Thyroid gland (tissue), 4 donors: Measurements from ENCODE around the gene CDAN1. TPM values are rescaled to one million over a fixed set of nuclear protein-coding genes. Genes with fewer than 3 reads are reported as not detected.

Source experiments
- DNase-seq, 2 donors: peaks; one replicate each; pipeline ENCODE4 v3.0.0-alpha.2; 2019
- H3K27ac ChIP-seq, 3 donors: fragments of 200-600 bp; sonication (generic); 1 replicate in 2 of 3; 2 replicates in 1 of 3; pipeline ENCODE4 v1.5.1; 2016 to 2019; ENCODE audit warnings: mild to moderate bottlenecking in 1 of 3, moderate library complexity in 1 of 3
- H3K27me3 ChIP-seq: fragments of 200-600 bp; sonication (generic); one replicate; pipeline ENCODE4 v1.5.1; 2019
- H3K36me3 ChIP-seq, 2 donors: fragments of 200-600 bp; sonication (generic); one replicate each; pipeline ENCODE4 v1.5.1; 2016 to 2019
- H3K4me1 ChIP-seq, 2 donors: fragments of 200-600 bp; sonication (generic); one replicate each; pipeline ENCODE4 v1.5.1; 2017 to 2019
- H3K4me3 ChIP-seq, 3 donors: fragments of 200-600 bp; sonication (generic); replicated peaks in 1 of 3; 1 replicate in 2 of 3; 2 replicates in 1 of 3; pipeline ENCODE4 v1.5.1; 2016; ENCODE audit warnings: mild to moderate bottlenecking in 1 of 3
- H3K9me3 ChIP-seq: fragments of 200-600 bp; sonication (generic); one replicate; pipeline ENCODE4 v1.5.1; 2017
- POLR2A ChIP-seq, 2 donors: fragments of 450-650 bp; IDR thresholded peaks; one replicate each; pipeline ENCODE4 v1.6.1; 2017; ENCODE audit warnings: antibody characterized with exemption in 2 of 2, mild to moderate bottlenecking in 2 of 2, moderate library complexity in 1 of 2
- WGBS, 2 donors: methylation state at CpG; one replicate each; pipeline ENCODE4 v1.1.5; 2017; 5-methylcytosine and 5-hydroxymethylcytosine counted together
- intact Hi-C: fragments of 100-400 bp; cut with DNase I; formaldehyde crosslinking; loops from one replicate; pipeline ENCODE4 v1.15.1; 2023
- total RNA-seq, 4 donors: library from RNA; depleted of rRNA; stranded (reverse); fragments of >200 nt; gene quantifications; one replicate each; pipeline ENCODE4 v1.2.3, GENCODE V29; 2016
- TF ChIP-seq, protein P1 (sequence below), 6 experiments: fragments of 200-600 bp in 3 of 6; fragments of 450-650 bp in 3 of 6; sonication (generic) in 3 of 6; IDR thresholded peaks; one replicate each; pipeline ENCODE4 v1.5.1; 2016 to 2019; ENCODE audit warnings: antibody characterized with exemption in 6 of 6, mild to moderate bottlenecking in 2 of 6, inconsistent platforms in 1 of 6, moderate library complexity in 1 of 6

The CDAN1 gene
- total RNA-seq, 4 donors from 2014 or later, result 9.4 to 15.9 (median 12.6) TPM

- peaks cover 11 to 15% of the 10 kb centered on the region in 2 donors for H3K4me1 ChIP-seq
- no peak for DNase-seq
- TF ChIP-seq POLR2A (IDR thresholded peaks at IDR 0.05), result no peak
- TF ChIP-seq, protein P1, sequence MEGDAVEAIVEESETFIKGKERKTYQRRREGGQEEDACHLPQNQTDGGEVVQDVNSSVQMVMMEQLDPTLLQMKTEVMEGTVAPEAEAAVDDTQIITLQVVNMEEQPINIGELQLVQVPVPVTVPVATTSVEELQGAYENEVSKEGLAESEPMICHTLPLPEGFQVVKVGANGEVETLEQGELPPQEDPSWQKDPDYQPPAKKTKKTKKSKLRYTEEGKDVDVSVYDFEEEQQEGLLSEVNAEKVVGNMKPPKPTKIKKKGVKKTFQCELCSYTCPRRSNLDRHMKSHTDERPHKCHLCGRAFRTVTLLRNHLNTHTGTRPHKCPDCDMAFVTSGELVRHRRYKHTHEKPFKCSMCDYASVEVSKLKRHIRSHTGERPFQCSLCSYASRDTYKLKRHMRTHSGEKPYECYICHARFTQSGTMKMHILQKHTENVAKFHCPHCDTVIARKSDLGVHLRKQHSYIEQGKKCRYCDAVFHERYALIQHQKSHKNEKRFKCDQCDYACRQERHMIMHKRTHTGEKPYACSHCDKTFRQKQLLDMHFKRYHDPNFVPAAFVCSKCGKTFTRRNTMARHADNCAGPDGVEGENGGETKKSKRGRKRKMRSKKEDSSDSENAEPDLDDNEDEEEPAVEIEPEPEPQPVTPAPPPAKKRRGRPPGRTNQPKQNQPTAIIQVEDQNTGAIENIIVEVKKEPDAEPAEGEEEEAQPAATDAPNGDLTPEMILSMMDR (IDR thresholded peaks at IDR 0.05), result no peak
- no peaks in the 10 kb centered on the region for H3K9me3 ChIP-seq
- no peak overlapping the region for H3K27ac ChIP-seq
- intact Hi-C loops, result loop anchor here (10.0 kb wide), 1 partner anchor 192 kb away; the partner anchor contains the start of gene TTBK2
- H3K4me3 ChIP-seq, result no peak overlapping the region
- H3K36me3 ChIP-seq, result peaks cover 27 to 43% of the 10 kb centered on the region in 2 donors
- WGBS, 2 donors, result 94% methylated on average over 11 of the region's 11 CpGs
- H3K27me3 ChIP-seq, result no peaks in the 10 kb centered on the region
Observed at GRCh38 chr15:42733027-42733426, 3.9 kb downstream of the CDAN1 start.

GRCh38 chr15:42732095-42732827 lies 4.7 kb downstream of the CDAN1 start:
- intact Hi-C loops, result loop anchor here (10.0 kb wide), 1 partner anchor 193 kb away; the partner anchor contains the start of gene TTBK2
- peaks cover 28 to 43% of the 10 kb centered on the region in 2 donors for H3K36me3 ChIP-seq

DNA sequence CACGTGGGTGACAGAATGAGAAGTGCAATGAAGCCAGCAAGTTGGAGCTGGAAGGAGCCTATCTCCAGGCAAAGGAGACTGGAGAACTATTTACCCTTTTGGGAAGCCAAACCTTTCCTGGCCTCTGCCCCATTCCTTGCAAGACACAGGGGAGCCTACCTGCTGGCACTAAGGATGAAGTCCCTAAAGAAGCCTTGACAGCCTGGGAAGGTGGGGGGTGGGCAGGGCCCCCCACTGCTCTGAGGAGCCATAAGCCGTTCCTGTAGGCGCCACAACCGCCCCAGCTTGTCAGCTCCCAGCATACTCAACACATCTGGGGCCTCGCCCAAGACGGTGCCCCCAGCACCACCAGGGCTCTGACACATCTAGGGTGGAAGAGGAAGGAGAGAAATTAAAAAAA lies 5.5 kb downstream of the CDAN1 start:
- no peak overlapping the region for H3K4me3 ChIP-seq
- TF ChIP-seq, protein P1 (IDR thresholded peaks at IDR 0.05), result no peak
- TF ChIP-seq POLR2A (IDR thresholded peaks at IDR 0.05), result no peak
- WGBS, 2 donors, result 83 to 88% methylated on average over 6 of the region's 6 CpGs
- no peaks in the 10 kb centered on the region for H3K9me3 ChIP-seq
- H3K4me1 ChIP-seq, result peaks cover 5 to 7% of the 10 kb centered on the region in 2 donors
- H3K36me3 ChIP-seq, result peaks cover 34 to 43% of the 10 kb centered on the region in 2 donors
- DNase-seq, result no peak
- H3K27me3 ChIP-seq, result no peaks in the 10 kb centered on the region
- intact Hi-C loops, result loop anchor here (10.0 kb wide), 1 partner anchor 193 kb away; the partner anchor contains the start of gene TTBK2
- H3K27ac ChIP-seq, result no peak overlapping the region

More at GRCh38 chr15:42732095-42732827, 4.7 kb downstream of the CDAN1 start:
- no peak for TF ChIP-seq POLR2A (IDR thresholded peaks at IDR 0.05)
- TF ChIP-seq, protein P1 (IDR thresholded peaks at IDR 0.05), result no peak
- Histone ChIP-seq H3K27ac (no peak overlapping the region), H3K9me3 (no peaks in the 10 kb centered on the region), H3K4me1 (peaks cover 6 to 9% of the 10 kb centered on the region in 2 donors), H3K4me3 (no peak overlapping the region), H3K27me3 (no peaks in the 10 kb centered on the region)
- no peak for DNase-seq
- 86 to 89% methylated on average over 15 of the region's 15 CpGs for WGBS, 2 donors

DNA sequence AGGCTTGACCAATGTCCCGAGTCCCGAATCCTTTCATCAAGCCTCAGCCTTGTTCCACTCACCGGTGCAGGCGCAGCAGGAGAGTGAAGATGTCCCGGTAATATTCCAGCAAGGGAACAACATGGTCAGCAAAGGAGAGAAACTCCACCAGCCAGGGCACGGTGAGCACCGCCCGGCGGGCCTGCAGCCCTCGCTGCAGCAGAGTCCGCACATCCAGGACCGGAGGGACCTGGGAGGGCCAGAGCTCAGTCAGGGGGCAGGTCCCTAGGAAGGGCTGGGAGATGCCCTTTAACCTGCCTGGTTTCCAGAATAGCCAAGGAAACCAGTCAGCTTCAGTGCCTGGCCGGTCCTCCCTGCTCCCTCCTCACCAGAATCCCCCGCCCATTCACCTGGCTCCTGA lies 6.4 kb downstream of the CDAN1 start:
- DNase-seq, result no peak
- H3K27ac ChIP-seq, result no peak overlapping the region
- intact Hi-C loops, result loop anchor here (10.0 kb wide), 1 partner anchor 194 kb away; the partner anchor contains the start of gene TTBK2
- peaks cover 34 to 50% of the 10 kb centered on the region in 2 donors for H3K36me3 ChIP-seq
- H3K4me1 ChIP-seq, result peaks cover 0 to under 1% of the 10 kb centered on the region in 2 donors
- WGBS, 2 donors, result 93% methylated on average over 8 to 9 of the region's 14 CpGs
- H3K4me3 ChIP-seq, result no peak overlapping the region
- no peaks in the 10 kb centered on the region for H3K9me3 ChIP-seq
- TF ChIP-seq, protein P1 (IDR thresholded peaks at IDR 0.05), result no peak
- no peak for TF ChIP-seq POLR2A (IDR thresholded peaks at IDR 0.05)
- H3K27me3 ChIP-seq, result no peaks in the 10 kb centered on the region

DNA sequence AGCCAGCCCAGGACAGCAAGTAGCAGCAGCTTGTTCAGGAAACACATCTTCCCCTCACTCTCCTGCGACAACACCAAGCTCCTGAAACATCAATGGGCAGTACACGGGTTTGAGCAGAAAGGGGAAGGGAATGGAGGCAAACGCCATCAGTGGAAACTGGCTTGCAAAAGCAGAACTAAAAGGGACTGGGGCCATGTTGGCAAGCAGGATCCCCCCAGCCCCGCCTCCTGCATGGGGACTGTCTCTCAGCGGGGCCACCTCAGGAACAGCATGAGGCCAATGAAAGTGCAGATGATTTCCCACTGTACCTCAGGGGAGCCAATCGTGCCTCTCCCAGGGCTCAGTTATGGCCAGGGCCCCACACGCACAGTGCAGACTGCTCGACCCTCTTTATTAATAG lies 6.8 kb downstream of the CDAN1 start:
- intact Hi-C loops, result loop anchor here (10.0 kb wide), 1 partner anchor 195 kb away; the partner anchor contains the start of gene TTBK2
- WGBS, 2 donors, result 81 to 85% methylated on average over 6 to 8 of the region's 8 CpGs
- Histone ChIP-seq H3K9me3 (no peaks in the 10 kb centered on the region), H3K27me3 (no peaks in the 10 kb centered on the region), H3K4me1 (no peaks in the 10 kb centered on the region), H3K27ac (no peak overlapping the region), H3K4me3 (no peak overlapping the region), H3K36me3 (peaks cover 38 to 54% of the 10 kb centered on the region in 2 donors)
- no peak for DNase-seq
- no peak for TF ChIP-seq POLR2A (IDR thresholded peaks at IDR 0.05)
- TF ChIP-seq, protein P1 (IDR thresholded peaks at IDR 0.05), result no peak
